ENCODE data around the gene IL31.
A peak's percentile ranks its signal among the peaks of the same experiment; 100 is the strongest.

The IL31 gene

DNA sequence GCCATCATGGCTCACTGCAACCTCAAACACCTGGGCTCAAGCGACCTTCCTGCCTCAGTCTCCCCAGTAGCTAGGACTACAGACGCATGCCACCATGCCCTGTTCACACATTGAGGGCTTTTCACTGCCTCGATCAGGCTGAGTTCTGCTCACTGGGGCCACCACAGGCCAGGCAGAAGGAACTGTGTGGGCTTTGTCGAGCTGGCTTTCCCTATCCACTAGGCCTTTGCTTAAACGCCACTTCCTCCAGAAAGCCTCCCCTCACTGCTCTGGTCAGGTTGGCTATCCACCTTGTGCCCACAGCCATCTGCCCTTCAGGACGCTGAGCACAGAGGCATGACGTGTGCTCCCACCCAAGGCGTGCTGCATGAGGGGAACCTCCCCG lies 50.3 kb downstream of the IL31 start:
- Mint-ChIP-seq H3K36me3 (ENCODE audit: low read depth) (no peaks in the 10 kb centered on the region), H3K27me3 (ENCODE audit: low read depth) (no peaks in the 10 kb centered on the region), H3K4me1 (ENCODE audit: low read depth) (peaks cover 13% of the 10 kb centered on the region), H3K27ac (peak overlapping the region; percentile 4), H3K4me3 (no peak overlapping the region), H3K9me3 (no peaks in the 10 kb centered on the region)
- no peak for DNase-seq (ENCODE audit: low spot score)

DNA sequence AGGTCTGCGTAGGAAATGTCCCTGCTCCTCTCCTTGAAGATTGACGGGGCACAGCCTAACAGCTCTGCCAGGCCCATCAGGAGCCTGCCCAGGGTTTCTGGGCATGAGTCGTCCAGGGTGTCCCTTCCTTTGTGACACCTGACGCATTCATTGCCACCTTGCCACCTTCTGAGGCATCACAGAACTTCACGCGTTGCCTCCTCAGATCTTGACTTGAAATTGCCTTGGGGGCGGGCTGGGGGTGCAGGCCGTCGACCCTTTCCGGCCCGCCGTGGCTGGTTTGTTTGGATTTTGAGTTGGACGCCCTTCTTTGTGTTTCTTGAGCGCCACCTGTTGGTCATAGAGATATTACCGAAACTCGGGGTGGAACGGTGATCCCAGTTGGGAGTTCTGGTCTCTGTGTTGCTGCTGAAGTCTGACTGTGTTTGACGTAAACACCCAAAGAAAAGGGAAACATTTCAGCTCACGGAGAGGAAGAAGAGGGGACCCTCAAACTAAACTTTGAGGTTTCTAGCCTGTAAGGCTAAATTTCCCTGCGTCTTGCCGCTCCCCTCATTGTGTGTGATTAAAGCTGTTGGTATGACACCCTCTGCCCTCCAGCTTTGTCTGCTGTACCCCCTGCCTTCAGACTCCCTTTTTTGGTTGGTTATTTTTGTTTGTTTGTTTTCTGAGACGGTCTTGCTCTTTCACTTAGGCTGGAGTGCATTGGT lies 50.8 kb downstream of the IL31 start:
- Mint-ChIP-seq H3K36me3 (ENCODE audit: low read depth) (no peaks in the 10 kb centered on the region), H3K4me3 (peak overlapping the region; percentile 25), H3K27ac (peak overlapping the region; percentile 4), H3K9me3 (no peaks in the 10 kb centered on the region), H3K27me3 (ENCODE audit: low read depth) (no peaks in the 10 kb centered on the region), H3K4me1 (ENCODE audit: low read depth) (peaks cover 13% of the 10 kb centered on the region)
- peak; percentile 48 for DNase-seq (ENCODE audit: low spot score)
